Activated CD4-positive, alpha-beta T cell treated with anti-CD3 and anti-CD28 coated beads, Interleukin-2, amount 50 U/mL, for 16 hours (primary cell): ENCODE results near the gene CABYR.

Experiments used
- DNase-seq: peaks from one replicate; pipeline ENCODE4 v3.0.0-alpha.2; 2020

Gene CABYR

GRCh38 chr18:24195296-24196053, 56.6 kb downstream of the CABYR start:
- DNase-seq = no peak

DNA sequence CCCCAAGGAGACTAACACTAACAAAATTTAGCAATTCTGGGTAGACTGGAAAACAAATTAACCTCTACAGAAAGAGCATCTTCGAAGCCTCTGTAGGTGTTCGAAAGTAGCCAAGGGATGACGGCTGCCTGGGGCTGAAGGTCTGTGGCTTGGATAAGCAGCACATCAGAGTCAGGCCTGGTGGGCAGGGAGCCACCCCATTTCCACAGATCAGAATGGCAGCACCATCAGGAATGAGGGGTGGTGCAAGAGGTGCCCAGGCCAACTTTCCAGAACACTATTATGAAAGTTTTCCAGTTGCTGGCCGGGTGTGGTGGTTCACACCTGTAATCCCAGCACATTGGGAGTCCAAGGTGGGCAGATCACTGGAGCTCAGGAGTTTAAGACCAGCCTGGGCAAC, 57.9 kb downstream of the CABYR start:
- DNase-seq = no peak

DNA sequence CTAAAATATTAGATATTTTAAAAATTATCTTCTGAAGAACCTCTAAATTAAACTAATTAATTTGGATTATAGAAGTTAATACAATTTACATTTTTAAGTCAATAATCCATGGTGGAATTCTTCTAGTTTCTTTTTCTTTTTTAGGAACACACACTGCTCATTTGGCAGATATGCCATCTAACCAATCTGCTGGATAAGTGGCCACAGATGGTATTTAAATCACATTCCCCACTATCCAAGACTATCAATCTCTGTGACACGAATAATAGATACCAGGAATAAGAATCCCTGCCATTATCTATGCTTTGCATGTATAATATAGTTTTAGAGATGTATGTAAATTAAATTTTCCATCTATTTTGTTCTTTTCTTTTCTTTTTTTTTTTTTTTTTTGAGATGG, 58.5 kb downstream of the CABYR start:
- no peak for DNase-seq

DNA sequence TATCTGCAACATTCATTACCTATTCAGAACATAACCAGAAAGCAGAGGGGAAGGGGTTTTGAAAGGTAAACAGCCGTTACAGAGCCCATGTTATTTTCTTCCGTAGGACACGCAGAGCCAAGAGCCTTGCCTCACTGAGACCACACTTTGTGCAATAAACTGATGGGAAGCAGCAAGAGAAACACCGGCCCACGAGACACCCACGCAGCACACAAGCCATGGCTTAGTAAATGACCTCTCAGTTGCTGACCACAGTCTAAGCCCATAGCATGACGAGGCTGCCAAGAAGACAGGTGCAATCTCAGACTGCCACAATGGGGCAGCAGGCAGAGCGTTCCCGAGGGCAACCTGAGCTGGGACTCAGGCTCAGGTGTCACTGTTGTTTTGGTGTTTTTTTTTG, 59.6 kb downstream of the CABYR start:
- no peak for DNase-seq

- no peak for DNase-seq
These were observed 60.6 kb downstream of the CABYR start for GRCh38 chr18:24199372-24199962.

DNA sequence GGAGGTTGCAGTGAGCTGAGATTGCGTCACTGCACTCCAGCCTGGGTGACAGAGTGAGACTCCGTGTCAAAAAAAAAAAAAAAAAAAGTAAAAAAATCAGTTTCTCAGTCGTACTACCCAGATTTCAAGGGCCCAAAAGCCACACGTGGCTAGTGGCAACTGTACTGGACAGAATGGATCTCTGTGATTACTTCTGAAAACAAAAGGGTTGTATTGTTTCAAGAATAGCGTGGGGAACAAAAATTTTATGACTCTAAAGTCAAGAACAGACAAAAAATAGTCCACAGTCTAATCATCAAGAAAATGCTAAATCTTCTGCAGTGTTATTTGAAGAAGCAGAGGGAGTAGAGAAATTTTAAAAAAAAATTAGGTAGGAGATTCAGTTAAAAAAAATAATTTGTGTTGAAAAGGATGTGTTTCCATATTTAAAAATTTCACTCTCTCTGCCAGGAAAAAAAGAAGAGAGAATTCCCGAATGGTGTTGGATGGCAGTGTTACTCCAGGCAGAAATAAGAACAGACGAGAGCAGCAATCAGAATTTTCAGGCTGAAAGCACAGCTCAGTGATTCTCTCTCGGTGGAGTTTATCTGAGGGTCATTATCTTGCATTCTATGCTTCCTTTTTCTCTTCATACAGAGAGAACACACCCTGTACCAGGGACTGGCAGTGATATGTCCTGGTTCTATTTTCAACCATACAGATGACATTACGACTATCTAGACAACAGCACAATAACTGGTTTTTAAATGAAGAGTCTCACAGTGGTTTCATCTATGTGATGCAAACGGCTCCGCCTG, 61.8 kb downstream of the CABYR start:
- DNase-seq = no peak

DNA sequence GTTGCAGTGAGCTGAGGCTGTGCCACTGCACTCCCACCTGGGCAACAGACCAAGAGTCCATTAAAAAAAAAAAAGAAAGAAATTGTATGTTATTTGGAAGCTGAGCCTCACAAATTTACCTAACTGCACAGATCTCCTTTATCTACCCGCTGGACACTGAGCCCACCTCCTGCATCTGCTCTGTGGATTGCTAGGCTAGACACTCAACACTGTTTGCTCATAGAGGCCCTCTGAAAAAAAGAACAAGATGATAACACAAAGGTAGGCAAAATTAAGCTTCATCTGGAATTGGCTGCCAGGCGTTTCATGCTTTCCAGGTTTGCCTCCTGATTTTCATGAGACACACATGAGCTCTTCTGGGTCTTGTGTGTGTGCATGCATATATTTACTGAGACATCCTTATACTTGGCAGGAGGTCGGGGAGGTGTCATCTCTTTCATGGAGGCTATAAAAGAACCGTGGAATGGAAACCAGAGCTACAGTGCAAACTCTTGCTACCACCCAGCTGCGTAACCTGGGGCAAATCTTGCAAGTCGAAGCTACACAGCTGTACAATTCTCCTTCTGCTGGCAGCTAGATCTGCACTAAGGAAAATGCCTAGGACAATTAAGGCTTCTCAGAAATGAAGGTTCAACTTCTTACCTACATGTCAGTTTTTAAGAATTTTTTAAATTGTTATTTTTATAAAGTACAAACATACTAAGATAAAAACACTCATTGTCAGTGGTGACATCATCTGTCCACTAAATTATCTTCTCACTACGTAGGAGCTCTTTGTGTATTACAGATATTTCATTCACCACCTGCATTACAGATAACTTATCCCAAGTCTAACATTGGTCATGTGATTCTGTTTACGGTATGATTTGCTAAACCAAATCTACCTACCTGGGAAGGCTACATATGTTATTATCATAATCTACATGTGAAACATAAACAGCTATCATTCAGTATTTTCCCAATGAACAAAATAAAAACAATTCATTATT, 63.1 kb downstream of the CABYR start:
- no peak for DNase-seq

- no peak for DNase-seq
These were observed 66.0 kb downstream of the CABYR start for GRCh38 chr18:24204904-24205303.

DNA sequence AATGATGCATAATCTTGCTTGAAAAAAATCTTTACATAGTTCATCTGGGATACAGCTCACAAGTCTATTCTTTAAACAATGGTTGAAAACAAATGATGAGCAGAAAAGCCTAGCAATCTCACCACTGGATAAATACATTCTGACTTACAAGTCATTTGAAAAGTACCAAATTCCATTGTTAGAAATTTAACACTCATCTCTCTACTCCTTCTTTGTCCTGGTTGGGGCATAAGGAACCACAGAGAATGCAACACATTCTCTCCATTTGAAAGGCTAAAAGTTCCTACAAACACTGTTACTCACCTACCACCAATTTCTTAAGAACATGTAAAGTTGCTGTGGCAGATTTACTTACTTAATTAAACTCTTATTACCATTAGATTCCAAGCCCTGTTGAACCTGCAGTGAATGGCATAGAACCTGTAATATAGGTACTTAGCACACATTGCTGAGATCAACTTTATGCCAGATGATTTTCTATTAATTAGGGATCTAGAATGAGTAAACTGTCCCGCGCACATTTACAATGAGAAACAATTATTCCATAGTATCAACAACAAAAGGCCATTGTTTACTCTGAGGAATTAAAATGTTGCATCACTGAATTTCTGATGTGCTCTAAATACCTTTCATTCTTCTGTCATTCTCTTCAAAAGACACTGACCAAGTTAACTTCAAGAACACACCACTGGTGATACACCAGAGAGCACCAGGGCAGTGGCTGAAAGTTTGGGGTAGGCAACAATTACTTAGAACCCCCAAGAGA, 69.6 kb downstream of the CABYR start:
- DNase-seq = peak; percentile 15

- DNase-seq = no peak
These were observed 70.7 kb downstream of the CABYR start for GRCh38 chr18:24209558-24209957.
